B cell (primary cell): Measurements from ENCODE around the gene PTPN11.
"Not testable (repeated sequence)": the region's sequence is repeated elsewhere in the genome, so short reads cannot be mapped to it uniquely, and the experiment has no call there.

Source experiments
- CTCF ChIP-seq: fragments of 200-600 bp; IDR thresholded peaks from one replicate; pipeline ENCODE4 v1.8.0; 2022; ENCODE audit warnings: antibody characterized with exemption, mild to moderate bottlenecking
- EZH2 ChIP-seq: IDR thresholded peaks from 2 replicates; pipeline ENCODE4 v1.6.1; 2012; ENCODE audit warnings: borderline replicate concordance, low read depth, mild to moderate bottlenecking, moderate library complexity, low read length; ENCODE audit not compliant: insufficient read depth, poor library complexity, severe bottlenecking

GRCh38 chr12:112389922-112390654 is 28.7 kb upstream of the PTPN11 start:
- TF ChIP-seq CTCF, EZH2: not testable (repeated sequence)
